Colon (tissue), 2 donors: ENCODE measurements around the gene MTRF1.

Source experiments
- FAIRE-seq: peaks from 2 replicates; lab custom pipeline; 2012; peaks lifted over from hg19 to GRCh38; lab: Jason Lieb, UNC
- donor health status: control.
- donor health status: control.

The MTRF1 gene

DNA sequence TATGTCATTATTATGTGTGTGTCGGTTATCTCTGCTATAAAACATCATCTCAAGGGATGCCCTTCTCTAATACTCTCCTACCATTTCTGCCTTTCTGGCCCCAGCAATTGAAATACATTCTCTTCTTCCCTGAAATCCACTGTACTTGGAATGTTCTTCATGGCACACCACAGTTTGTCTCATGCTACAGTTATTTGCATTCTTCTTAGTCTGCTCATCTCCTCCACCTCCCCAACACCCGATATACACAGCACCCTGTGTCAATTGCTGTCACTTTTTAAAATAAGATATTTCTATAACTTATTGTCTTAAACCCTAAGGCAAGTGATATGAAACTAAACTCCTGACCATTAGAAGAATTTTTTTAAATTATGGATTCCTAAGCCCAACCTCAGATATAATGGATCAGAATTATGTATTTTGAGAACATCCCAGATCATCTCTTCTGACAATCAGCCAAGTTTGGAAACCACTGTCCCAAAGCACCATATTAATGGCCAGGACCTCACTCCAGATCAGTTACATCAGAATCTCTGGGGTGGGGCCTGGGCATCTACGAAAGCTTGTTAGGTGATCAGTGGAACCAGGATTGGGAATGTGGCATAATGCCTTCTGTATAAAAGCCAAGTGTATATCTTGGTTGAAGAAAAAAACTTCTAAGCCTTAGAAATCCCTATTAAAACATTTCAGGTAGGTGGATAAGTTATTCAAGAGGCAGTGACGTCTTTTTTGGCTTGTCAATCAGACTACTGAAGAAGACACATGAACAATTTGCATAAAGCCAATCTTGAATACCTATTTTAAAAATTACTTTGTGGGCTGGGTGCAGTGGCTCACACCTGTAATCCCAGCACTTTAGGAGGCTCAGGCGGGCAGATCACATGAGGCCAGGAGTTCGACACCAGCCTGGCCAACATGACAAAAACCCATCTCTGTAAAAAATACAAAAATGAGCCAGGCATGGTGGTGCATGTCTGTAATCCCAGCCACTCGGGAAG is 39.0 kb downstream of the MTRF1 start:
- no peak for FAIRE-seq

- FAIRE-seq, result no peak
Measured at GRCh38 chr13:41222259-41222852, 41.0 kb downstream of the MTRF1 start.

DNA sequence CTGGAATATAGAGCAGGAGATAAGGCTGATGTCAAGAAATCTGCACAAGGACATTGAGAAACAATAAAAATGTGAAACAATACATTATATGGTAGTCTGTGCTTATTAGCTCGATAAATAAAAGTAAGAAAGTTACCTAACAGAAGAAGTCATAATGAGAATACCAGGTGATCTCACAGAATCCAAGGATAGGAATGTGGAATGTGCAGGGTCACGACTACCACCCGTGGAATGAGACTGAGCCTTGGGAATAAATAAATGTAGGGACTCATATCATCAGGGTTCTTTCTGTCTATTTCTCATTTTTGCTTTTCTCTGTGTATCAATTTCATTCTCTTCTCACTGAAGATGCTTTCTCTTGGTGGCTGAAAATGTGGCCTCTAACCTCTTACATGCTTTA is 43.0 kb downstream of the MTRF1 start:
- FAIRE-seq, result no peak

DNA sequence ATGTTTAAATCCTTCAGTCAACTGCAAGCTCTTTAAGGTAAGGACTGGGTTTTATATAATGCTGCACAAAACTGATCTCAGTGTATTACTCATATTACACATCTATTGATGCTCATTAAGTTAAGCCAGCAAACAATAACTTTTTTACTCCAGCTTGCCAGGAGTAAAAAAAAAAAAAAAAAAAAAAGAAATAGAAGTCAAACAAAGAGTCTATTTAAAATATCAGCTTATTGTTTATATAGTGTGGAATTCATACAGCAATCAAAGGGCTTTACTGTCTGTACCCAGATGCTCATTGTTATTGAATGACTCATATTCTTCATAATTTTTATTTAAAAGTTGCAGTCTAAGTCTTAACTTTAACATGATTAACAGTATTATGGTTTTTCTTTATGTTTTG is 47.2 kb downstream of the MTRF1 start:
- FAIRE-seq, result no peak

- FAIRE-seq, result no peak
Measured at GRCh38 chr13:41213919-41214318, 49.5 kb downstream of the MTRF1 start.

DNA sequence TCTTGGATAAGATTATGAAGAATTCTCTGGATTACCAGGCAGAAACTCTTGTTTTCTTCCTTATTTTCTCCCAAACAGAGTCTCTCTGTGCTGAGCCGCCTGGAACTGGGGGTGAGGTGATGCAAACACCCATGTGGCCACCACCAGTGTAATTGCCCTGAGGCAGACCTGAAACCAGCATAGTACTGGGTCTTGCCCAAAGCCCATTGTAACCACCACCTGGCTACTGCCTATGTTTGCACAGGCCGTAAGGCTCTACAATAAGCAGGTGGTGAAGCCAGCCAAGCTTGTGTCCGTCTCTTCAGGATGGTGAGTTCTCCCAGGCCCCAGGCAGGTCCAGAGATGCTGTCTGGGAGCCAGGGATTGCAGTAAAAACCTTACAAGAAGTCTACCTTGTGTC is 50.1 kb downstream of the MTRF1 start:
- no peak for FAIRE-seq

DNA sequence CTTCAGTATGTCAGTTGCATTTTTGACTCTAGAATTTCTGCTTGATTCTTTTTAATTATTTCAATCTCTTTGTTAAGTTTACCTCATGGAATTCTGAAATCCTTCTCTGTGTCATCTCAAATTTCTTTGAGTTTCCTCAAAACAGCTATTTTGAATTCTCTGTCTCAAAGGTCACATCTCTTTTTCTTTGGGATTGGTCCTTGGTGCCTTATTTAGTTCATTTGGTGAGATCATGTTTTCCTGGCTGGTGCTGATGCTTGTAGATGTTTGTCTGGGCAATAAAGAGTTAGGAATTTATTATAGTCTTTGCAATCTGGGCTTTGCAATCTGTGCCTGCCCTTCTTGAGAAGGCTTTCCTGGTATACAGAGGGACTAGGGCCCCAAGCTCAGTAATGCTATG is 50.5 kb downstream of the MTRF1 start:
- FAIRE-seq, result no peak

DNA sequence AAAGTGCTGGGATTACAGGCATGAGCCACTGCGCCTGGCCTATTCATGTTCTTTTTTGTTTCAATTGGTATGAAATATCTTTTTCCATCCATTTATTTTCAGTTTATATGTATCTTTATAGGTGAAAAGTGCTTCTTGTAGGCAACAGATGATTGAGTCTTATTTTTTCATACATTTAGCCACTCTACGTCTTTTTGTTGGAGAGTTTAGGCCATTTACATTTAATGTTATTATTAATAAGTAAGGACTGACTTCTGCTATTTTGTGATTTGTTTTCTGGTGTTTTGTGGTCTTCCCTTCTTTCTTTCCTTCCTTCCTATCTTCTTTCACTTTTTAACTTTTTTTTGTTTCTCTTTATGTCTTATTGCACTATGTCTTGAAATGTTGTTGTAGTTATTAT is 52.3 kb downstream of the MTRF1 start:
- FAIRE-seq, result no peak

GRCh38 chr13:41206467-41206866 is 56.9 kb downstream of the MTRF1 start:
- FAIRE-seq, result no peak

- no peak for FAIRE-seq
Measured at GRCh38 chr13:41203810-41204209, 59.6 kb downstream of the MTRF1 start.

- FAIRE-seq, result no peak
Measured at GRCh38 chr13:41200126-41200525, 63.2 kb downstream of the MTRF1 start.

DNA sequence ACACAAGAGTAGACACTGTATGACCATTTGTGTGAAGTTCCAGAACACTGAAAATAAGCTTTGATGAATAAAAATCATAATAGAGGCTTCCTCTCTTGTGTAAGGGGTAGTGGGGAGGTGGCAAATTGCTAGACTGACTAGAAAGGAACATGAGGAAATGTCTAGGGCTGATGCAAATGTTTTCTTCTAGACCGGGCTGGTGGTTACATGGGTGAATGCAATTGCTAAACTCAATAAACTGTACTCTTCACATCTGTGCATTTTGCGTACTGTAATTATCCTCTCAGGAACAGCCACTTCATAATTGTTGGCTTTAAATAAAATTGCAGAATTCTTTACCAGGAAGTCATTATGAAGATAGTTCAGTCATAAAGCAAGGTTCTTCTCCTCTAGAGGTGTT is 63.9 kb downstream of the MTRF1 start:
- no peak for FAIRE-seq

DNA sequence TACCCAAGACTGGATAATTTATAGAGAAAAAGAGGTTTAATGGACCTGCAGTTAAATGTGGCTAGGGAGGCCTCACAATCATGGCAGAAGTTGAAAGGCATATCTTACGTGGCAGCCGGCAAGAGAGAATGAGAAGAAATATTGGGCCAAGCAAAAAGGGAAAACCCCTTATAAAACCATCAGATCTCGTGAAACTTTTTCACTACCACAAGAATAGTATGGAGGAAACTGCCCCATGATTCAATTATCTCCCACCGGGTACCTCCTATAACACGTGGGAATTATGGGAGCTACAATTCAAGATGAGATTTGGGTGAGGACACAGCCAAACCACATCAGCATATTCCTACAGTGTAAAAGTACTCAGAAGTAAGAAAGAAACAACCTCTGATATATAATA is 64.3 kb downstream of the MTRF1 start:
- FAIRE-seq, result no peak

DNA sequence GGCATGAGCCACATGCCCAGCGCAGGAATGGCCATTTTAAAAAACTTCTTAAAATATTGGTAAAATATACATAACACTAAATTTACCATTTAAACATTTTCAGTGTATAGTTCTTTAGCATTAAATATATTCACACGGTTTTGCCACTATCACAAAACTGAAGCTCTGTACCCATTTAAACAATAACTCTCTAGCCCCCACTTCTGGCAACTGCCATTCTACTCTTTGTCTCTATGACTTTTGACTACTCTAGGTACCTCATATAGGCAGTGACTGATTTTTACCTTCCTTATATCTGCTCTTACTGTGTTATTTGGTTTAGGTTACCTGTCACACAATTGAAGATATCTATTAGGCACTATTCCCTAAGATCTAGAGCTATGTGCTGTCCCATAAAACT is 66.8 kb downstream of the MTRF1 start:
- FAIRE-seq, result no peak

GRCh38 chr13:41196011-41196410 is 67.4 kb downstream of the MTRF1 start:
- FAIRE-seq, result no peak

- FAIRE-seq, result no peak
Measured at GRCh38 chr13:41193919-41194824, 69.2 kb downstream of the MTRF1 start, which contains the start of gene KBTBD7. KBTBD7 (minus strand) TSS chr13:41194569; CDS start chr13:41194257, 312 bp downstream.

- FAIRE-seq, result no peak
Measured at GRCh38 chr13:41193469-41193868, 69.9 kb downstream of the MTRF1 start.

DNA sequence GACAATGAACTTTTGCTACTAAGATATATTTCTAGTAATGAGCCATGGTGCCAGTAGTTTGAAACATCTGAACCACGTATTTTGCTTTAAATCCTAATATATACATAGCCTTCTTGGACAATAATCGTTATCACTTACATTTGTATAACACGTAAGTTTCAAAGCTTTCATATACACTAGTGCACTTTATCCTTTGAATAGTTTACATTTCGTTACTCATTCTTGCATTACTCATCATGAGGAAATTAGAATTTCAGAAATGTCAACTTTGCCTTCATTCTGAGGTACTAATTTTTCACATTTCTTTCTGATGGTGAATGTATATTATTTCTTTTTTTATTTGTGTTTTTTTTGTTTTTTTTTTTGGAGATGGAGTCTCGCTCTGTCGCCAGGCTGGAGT is 74.8 kb downstream of the MTRF1 start:
- no peak for FAIRE-seq

DNA sequence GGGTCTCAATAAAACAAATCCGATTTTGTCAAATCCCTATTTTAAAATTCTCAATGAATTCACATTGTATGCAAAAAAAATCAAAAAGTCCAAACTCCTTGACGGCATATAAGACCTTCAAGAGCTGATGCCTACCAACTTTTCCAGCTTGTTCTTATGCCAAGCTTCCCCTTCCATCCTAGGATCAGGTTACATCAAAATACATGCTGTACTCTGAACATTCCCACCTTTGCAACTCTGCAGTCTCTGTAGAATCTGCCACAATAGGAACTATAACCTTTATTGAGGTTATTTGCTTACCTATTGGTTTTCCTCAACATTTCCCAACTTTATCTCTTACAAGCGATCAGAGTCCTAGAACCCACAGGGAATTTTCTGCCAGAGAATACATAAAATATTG is 76.9 kb downstream of the MTRF1 start:
- no peak for FAIRE-seq

DNA sequence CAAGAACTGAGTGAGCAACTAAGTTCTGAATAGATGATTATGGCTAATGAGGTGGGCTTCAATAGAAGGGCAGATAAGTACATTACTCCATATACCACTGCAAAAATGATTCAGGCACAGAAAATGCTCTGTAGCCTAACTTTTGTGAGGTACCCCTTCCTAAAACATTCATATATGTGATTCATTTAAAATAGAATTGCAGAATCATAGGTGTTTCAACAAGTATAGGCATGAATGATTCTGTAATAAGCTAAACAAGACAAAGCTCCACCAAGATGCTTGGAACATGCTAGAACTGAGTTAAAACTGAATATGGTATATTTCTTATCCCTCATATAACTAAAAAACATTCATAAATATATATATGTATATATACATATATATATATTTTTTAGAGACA is 81.1 kb downstream of the MTRF1 start:
- FAIRE-seq, result no peak

DNA sequence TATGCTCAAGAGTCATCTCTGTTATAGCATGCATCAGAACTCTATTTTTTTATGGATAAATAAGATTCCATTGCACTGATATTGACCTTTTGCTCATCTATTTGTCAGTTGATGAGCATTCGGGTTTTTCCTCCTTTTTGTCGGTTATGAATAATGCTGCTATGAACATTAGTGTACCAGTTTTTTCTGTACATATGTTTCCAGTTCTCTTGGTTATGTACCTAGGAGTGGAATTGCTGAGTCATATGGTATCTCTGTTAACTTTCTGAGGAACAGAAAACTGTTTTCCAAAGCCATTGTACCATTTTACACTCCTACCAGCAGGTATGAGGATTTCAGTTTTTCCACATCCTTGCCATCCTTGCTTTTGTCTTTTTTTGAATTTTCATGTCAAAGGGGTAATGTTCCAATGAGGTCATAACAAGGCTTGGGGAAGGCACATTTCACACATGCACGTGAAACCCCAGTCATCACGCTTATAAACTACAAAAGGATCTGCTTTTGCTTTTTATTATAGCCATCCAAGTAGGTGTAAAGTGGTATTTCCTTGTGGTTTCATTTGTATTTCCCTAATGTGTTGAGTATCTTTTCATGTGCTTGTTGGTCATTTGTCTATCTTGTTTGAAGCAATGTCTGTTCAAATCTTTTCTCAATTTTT is 83.7 kb downstream of the MTRF1 start:
- FAIRE-seq, result no peak

GRCh38 chr13:41178040-41178439 is 85.3 kb downstream of the MTRF1 start:
- no peak for FAIRE-seq
